ENCODE results near the gene MUSTN1.
A peak's percentile ranks its signal among the peaks of the same experiment; 100 is the strongest.

MUSTN1 gene

GRCh38 chr3:52851348-52851747, 16.5 kb upstream of the MUSTN1 start:
- Histone ChIP-seq H2AFZ (ENCODE audit: low read depth, low read length) (no peak overlapping the region), H3K4me1 (ENCODE audit: insufficient read depth, low read length) (no peaks in the 10 kb centered on the region), H3K9me3 (ENCODE audit: insufficient read depth, low read length, severe bottlenecking) (no peaks in the 10 kb centered on the region), H3K79me2 (ENCODE audit: insufficient read depth, low read length) (no peaks in the 10 kb centered on the region), H3K27ac (ENCODE audit: low read length) (no peak overlapping the region), H3K4me3 (ENCODE audit: low read depth in 1 of 2, low read length in 2 of 2) (no peak overlapping the region), H3K9ac (ENCODE audit: low read depth, low read length) (no peak overlapping the region), H3K36me3 (ENCODE audit: insufficient read depth, low read length) (peaks cover 34% of the 10 kb centered on the region), H4K20me1 (ENCODE audit: insufficient read depth, low read length) (peaks cover 4% of the 10 kb centered on the region; the same call in 1 of the 2 replicates), H3K27me3 (ENCODE audit: insufficient read depth, low read length, poor library complexity) (no peaks in the 10 kb centered on the region), H3K4me2 (ENCODE audit: insufficient read depth, low read length) (no peak overlapping the region)
- ATAC-seq (ENCODE audit: insufficient read depth, low read depth) = peak; percentile 64
- TF ChIP-seq, protein P1, sequence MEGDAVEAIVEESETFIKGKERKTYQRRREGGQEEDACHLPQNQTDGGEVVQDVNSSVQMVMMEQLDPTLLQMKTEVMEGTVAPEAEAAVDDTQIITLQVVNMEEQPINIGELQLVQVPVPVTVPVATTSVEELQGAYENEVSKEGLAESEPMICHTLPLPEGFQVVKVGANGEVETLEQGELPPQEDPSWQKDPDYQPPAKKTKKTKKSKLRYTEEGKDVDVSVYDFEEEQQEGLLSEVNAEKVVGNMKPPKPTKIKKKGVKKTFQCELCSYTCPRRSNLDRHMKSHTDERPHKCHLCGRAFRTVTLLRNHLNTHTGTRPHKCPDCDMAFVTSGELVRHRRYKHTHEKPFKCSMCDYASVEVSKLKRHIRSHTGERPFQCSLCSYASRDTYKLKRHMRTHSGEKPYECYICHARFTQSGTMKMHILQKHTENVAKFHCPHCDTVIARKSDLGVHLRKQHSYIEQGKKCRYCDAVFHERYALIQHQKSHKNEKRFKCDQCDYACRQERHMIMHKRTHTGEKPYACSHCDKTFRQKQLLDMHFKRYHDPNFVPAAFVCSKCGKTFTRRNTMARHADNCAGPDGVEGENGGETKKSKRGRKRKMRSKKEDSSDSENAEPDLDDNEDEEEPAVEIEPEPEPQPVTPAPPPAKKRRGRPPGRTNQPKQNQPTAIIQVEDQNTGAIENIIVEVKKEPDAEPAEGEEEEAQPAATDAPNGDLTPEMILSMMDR (IDR thresholded peaks at IDR 0.05; ENCODE audit: borderline replicate concordance, extremely low read depth, low read length, poor library complexity, severe bottlenecking) = peak; percentile 72
- TF ChIP-seq EZH2 (IDR thresholded peaks at IDR 0.05; ENCODE audit: borderline replicate concordance, low read depth, low read length, severe bottlenecking) = no peak
- DNase-seq = peak; percentile 33

DNA sequence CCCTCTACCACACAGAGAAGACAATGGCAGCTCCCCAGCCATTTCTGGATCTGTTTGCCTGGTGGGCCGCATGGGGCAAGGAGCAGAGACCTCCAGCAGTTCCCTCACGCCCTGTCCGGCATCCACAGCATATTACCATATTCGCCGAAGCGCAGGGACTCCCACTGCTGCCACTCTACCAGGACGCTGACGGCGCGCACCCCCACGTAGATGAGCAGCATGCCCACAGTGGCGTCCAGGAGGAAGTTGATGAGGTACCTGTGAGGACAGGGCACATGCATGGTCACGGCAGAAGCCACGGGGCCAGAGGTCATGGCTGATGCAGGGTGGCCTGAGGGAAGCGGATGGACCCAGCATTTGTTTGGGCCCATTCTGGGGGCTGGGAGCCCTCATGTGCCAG, 14.8 kb upstream of the MUSTN1 start:
- Histone ChIP-seq H3K36me3 (ENCODE audit: insufficient read depth, low read length) (peaks cover 34% of the 10 kb centered on the region), H3K4me1 (ENCODE audit: insufficient read depth, low read length) (no peaks in the 10 kb centered on the region), H3K4me3 (ENCODE audit: low read depth in 1 of 2, low read length in 2 of 2) (no peak overlapping the region), H3K27ac (ENCODE audit: low read length) (no peak overlapping the region), H3K9ac (ENCODE audit: low read depth, low read length) (no peak overlapping the region), H3K27me3 (ENCODE audit: insufficient read depth, low read length, poor library complexity) (no peaks in the 10 kb centered on the region), H3K9me3 (ENCODE audit: insufficient read depth, low read length, severe bottlenecking) (no peaks in the 10 kb centered on the region), H3K79me2 (ENCODE audit: insufficient read depth, low read length) (no peaks in the 10 kb centered on the region), H3K4me2 (ENCODE audit: insufficient read depth, low read length) (no peak overlapping the region), H4K20me1 (ENCODE audit: insufficient read depth, low read length) (no peaks in the 10 kb centered on the region), H2AFZ (ENCODE audit: low read depth, low read length) (no peak overlapping the region)
- TF ChIP-seq, protein P1 (IDR thresholded peaks at IDR 0.05; ENCODE audit: borderline replicate concordance, extremely low read depth, low read length, poor library complexity, severe bottlenecking) = no peak
- ATAC-seq (ENCODE audit: insufficient read depth, low read depth) = no peak
- no peak for DNase-seq

GRCh38 chr3:52848617-52849016, 13.8 kb upstream of the MUSTN1 start:
- H3K4me2 ChIP-seq (ENCODE audit: insufficient read depth, low read length) = no peak overlapping the region
- no peaks in the 10 kb centered on the region for H3K27me3 ChIP-seq (ENCODE audit: insufficient read depth, low read length, poor library complexity)
- no peak overlapping the region for H3K27ac ChIP-seq (ENCODE audit: low read length)
- H4K20me1 ChIP-seq (ENCODE audit: insufficient read depth, low read length) = no peaks in the 10 kb centered on the region
- no peak overlapping the region for H3K4me3 ChIP-seq (ENCODE audit: low read depth in 1 of 2, low read length in 2 of 2)
- no peak overlapping the region for H2AFZ ChIP-seq (ENCODE audit: low read depth, low read length)
- TF ChIP-seq EZH2 (IDR thresholded peaks at IDR 0.05; ENCODE audit: borderline replicate concordance, low read depth, low read length, severe bottlenecking) = no peak
- TF ChIP-seq, protein P1 (IDR thresholded peaks at IDR 0.05; ENCODE audit: borderline replicate concordance, extremely low read depth, low read length, poor library complexity, severe bottlenecking) = no peak
- DNase-seq = no peak
- no peak overlapping the region for H3K9ac ChIP-seq (ENCODE audit: low read depth, low read length)
- no peaks in the 10 kb centered on the region for H3K79me2 ChIP-seq (ENCODE audit: insufficient read depth, low read length)
- peaks cover 34% of the 10 kb centered on the region for H3K36me3 ChIP-seq (ENCODE audit: insufficient read depth, low read length)
- no peaks in the 10 kb centered on the region for H3K4me1 ChIP-seq (ENCODE audit: insufficient read depth, low read length)
- H3K9me3 ChIP-seq (ENCODE audit: insufficient read depth, low read length, severe bottlenecking) = no peaks in the 10 kb centered on the region
- ATAC-seq (ENCODE audit: insufficient read depth, low read depth) = no peak

GRCh38 chr3:52847726-52848125, 12.9 kb upstream of the MUSTN1 start:
- Histone ChIP-seq H3K4me1 (ENCODE audit: insufficient read depth, low read length) (no peaks in the 10 kb centered on the region), H3K9me3 (ENCODE audit: insufficient read depth, low read length, severe bottlenecking) (no peaks in the 10 kb centered on the region), H3K4me3 (ENCODE audit: low read depth in 1 of 2, low read length in 2 of 2) (no peak overlapping the region), H3K4me2 (ENCODE audit: insufficient read depth, low read length) (no peak overlapping the region), H4K20me1 (ENCODE audit: insufficient read depth, low read length) (no peaks in the 10 kb centered on the region), H3K36me3 (ENCODE audit: insufficient read depth, low read length) (peaks cover 34% of the 10 kb centered on the region), H3K79me2 (ENCODE audit: insufficient read depth, low read length) (no peaks in the 10 kb centered on the region), H3K27ac (ENCODE audit: low read length) (no peak overlapping the region), H3K27me3 (ENCODE audit: insufficient read depth, low read length, poor library complexity) (no peaks in the 10 kb centered on the region), H2AFZ (ENCODE audit: low read depth, low read length) (no peak overlapping the region), H3K9ac (ENCODE audit: low read depth, low read length) (no peak overlapping the region)
- ATAC-seq (ENCODE audit: insufficient read depth, low read depth) (no peak), DNase-seq (no peak)
- TF ChIP-seq EZH2 (IDR thresholded peaks at IDR 0.05; ENCODE audit: borderline replicate concordance, low read depth, low read length, severe bottlenecking) = no peak
- TF ChIP-seq, protein P1 (IDR thresholded peaks at IDR 0.05; ENCODE audit: borderline replicate concordance, extremely low read depth, low read length, poor library complexity, severe bottlenecking) = no peak

Measured in DND-41 (cell line).